Stimulated activated CD8-positive, alpha-beta memory T cell treated with anti-CD3 and anti-CD28 coated beads, Interleukin-7, amount 100 ng/mL, for 4 hours (primary cell): ENCODE measurements around the gene NHERF2.

Experiments used
- DNase-seq, 2 donors: peaks; one replicate each; pipeline ENCODE4 v3.0.0-alpha.2; 2020; ENCODE audit warnings: low read depth in 2 of 2

The NHERF2 gene

GRCh38 chr16:2061023-2061422 lies 34.3 kb downstream of the NHERF2 start:
- no peak for DNase-seq

GRCh38 chr16:2061526-2061925 lies 34.8 kb downstream of the NHERF2 start:
- no peak for DNase-seq

GRCh38 chr16:2062801-2063200 lies 36.1 kb downstream of the NHERF2 start:
- DNase-seq, result no peak

- no peak for DNase-seq
Observed at GRCh38 chr16:2063861-2064260, 37.2 kb downstream of the NHERF2 start.

- DNase-seq, result no peak
Observed at GRCh38 chr16:2064368-2064945, 37.8 kb downstream of the NHERF2 start.

- DNase-seq, result no peak
Observed at GRCh38 chr16:2066139-2066538, 39.4 kb downstream of the NHERF2 start.

GRCh38 chr16:2070576-2071453 lies 44.1 kb downstream of the NHERF2 start:
- no peak for DNase-seq

- no peak for DNase-seq
Observed at GRCh38 chr16:2071454-2072202, 44.9 kb downstream of the NHERF2 start.

- DNase-seq, result no peak
Observed at GRCh38 chr16:2072926-2073325, 46.2 kb downstream of the NHERF2 start.

- DNase-seq, result no peak
Observed at GRCh38 chr16:2074071-2074470, 47.4 kb downstream of the NHERF2 start.

- DNase-seq, result no peak
Observed at GRCh38 chr16:2075631-2076030, 48.9 kb downstream of the NHERF2 start.

GRCh38 chr16:2076072-2076865 lies 49.6 kb downstream of the NHERF2 start:
- no peak for DNase-seq

GRCh38 chr16:2077016-2077415 lies 50.3 kb downstream of the NHERF2 start:
- no peak for DNase-seq

- DNase-seq, result no peak
Observed at GRCh38 chr16:2077696-2078095, 51.0 kb downstream of the NHERF2 start.

- no peak for DNase-seq
Observed at GRCh38 chr16:2078096-2078495, 51.4 kb downstream of the NHERF2 start.

GRCh38 chr16:2078691-2079090 lies 52.0 kb downstream of the NHERF2 start:
- DNase-seq, result no peak

GRCh38 chr16:2079311-2079800 lies 52.7 kb downstream of the NHERF2 start:
- no peak for DNase-seq

GRCh38 chr16:2079991-2080390 lies 53.3 kb downstream of the NHERF2 start:
- no peak for DNase-seq

GRCh38 chr16:2081201-2082084 lies 54.7 kb downstream of the NHERF2 start:
- no peak for DNase-seq

GRCh38 chr16:2082171-2082982 lies 55.7 kb downstream of the NHERF2 start:
- no peak for DNase-seq
